HepG2 (cell line): ENCODE results near the gene DCUN1D2.

Source experiments
- CTCF ChIP-seq: sonication (generic); formaldehyde crosslinking; IDR thresholded peaks from 2 replicates; pipeline ENCODE4 v1.5.0; 2020; ENCODE audit warnings: mild to moderate bottlenecking, missing genetic modification reagents, moderate library complexity
- FOXM1 ChIP-seq: sonication (generic); formaldehyde crosslinking; IDR thresholded peaks from 2 replicates; pipeline ENCODE4 v1.5.0; 2020; ENCODE audit warnings: missing genetic modification reagents
- SALL2 ChIP-seq: sonication (generic); formaldehyde crosslinking; IDR thresholded peaks from 2 replicates; pipeline ENCODE4 v1.8.1; 2023; ENCODE audit warnings: mild to moderate bottlenecking, missing genetic modification reagents, inconsistent platforms
- ZBTB33 ChIP-seq: sonication (generic); formaldehyde crosslinking; IDR thresholded peaks from 2 replicates; pipeline ENCODE4 v1.4.0; 2020; ENCODE audit warnings: missing genetic modification reagents

GRCh38 chr13:113475280-113475679, 15.2 kb downstream of the DCUN1D2 start:
- no peak for TF ChIP-seq ZBTB33 (CRISPR knock-in tag)
- TF ChIP-seq SALL2 (CRISPR knock-in tag) = no peak
- TF ChIP-seq FOXM1 (CRISPR knock-in tag) = no peak
- TF ChIP-seq CTCF (CRISPR knock-in tag) = no peak
